Naive thymus-derived CD4-positive, alpha-beta T cell (primary cell): ENCODE data around the gene UBA1. TPM values are rescaled to one million over a fixed set of nuclear protein-coding genes. Genes with fewer than 3 reads are reported as not detected.
A peak's percentile ranks its signal among the peaks of the same experiment; 100 is the strongest.

Source experiments
- ATAC-seq: fragments of 150-1000 bp; cut with Tn5 transposase; 2 replicates; pipeline ENCODE4 v1.10.0; 2021; ENCODE audit warnings: mild to moderate bottlenecking, moderate library complexity
- CTCF ChIA-PET: fragments of 350-600 bp; sonication (Branson Sonifier 250); formaldehyde crosslinking; loops from one replicate; lab custom pipeline; 2021; ENCODE audit warnings: antibody characterized with exemption; lab: Charles Lee
- POLR2A ChIA-PET: fragments of 350-600 bp; sonication (Branson Sonifier 250); formaldehyde crosslinking; loops from one replicate; lab custom pipeline; 2021; ENCODE audit warnings: antibody characterized with exemption, inconsistent platforms; lab: Charles Lee
- DNase-seq, 9 donors: peaks; one replicate each; pipeline versions ENCODE4 v3.0.0 to v3.0.0-alpha.2; 2020 to 2022; ENCODE audit warnings: mixed read lengths in 1 of 9
- H3K27ac ChIP-seq: one replicate; pipeline ENCODE4 v1.7.0; 2013; ENCODE audit warnings: mild to moderate bottlenecking, low read depth, low read length, moderate library complexity
- H3K27me3 ChIP-seq, 2 donors: one replicate each; pipeline ENCODE4 v1.7.0; 2013; ENCODE audit warnings: low read length in 2 of 2, mild to moderate bottlenecking in 2 of 2, moderate library complexity in 2 of 2; ENCODE audit not compliant: control insufficient read depth in 2 of 2, insufficient read depth in 2 of 2
- H3K36me3 ChIP-seq, 3 experiments: 1 replicate in 2 of 3; 2 replicates in 1 of 3; pipeline ENCODE4 v1.7.0; 2013; ENCODE audit warnings: low read length in 3 of 3, mild to moderate bottlenecking in 3 of 3, moderate library complexity in 1 of 3; ENCODE audit not compliant: insufficient read depth in 3 of 3, control insufficient read depth in 2 of 3
- H3K4me1 ChIP-seq, 2 donors: one replicate each; pipeline ENCODE4 v1.7.0; 2013; ENCODE audit warnings: low read length in 2 of 2, mild to moderate bottlenecking in 2 of 2, moderate library complexity in 1 of 2; ENCODE audit not compliant: control insufficient read depth in 2 of 2, insufficient read depth in 2 of 2
- H3K4me3 ChIP-seq: 2 replicates; pipeline ENCODE4 v1.7.0; 2013; ENCODE audit warnings: mild to moderate bottlenecking, low read length
- H3K9me3 ChIP-seq, 3 experiments: 1 replicate in 2 of 3; 2 replicates in 1 of 3; pipeline ENCODE4 v1.7.0; 2013; ENCODE audit warnings: low read length in 3 of 3; ENCODE audit not compliant: control insufficient read depth in 2 of 3
- H3K27ac Mint-ChIP-seq, 9 donors: one replicate each; pipeline ENCODE4 v1.8.0; 2020 to 2022; ENCODE audit warnings: mixed read lengths in 9 of 9, mild to moderate bottlenecking in 8 of 9, moderate library complexity in 5 of 9, inconsistent platforms in 2 of 9
- H3K27me3 Mint-ChIP-seq, 5 donors: one replicate each; pipeline ENCODE4 v1.8.0; 2021 to 2022; ENCODE audit warnings: mixed read lengths in 5 of 5, mild to moderate bottlenecking in 1 of 5
- H3K36me3 Mint-ChIP-seq, 5 donors: one replicate each; pipeline ENCODE4 v1.8.0; 2020 to 2022; ENCODE audit warnings: mixed read lengths in 5 of 5, mild to moderate bottlenecking in 3 of 5, inconsistent platforms in 1 of 5
- H3K4me1 Mint-ChIP-seq, 7 donors: one replicate each; pipeline ENCODE4 v1.8.0; 2020 to 2022; ENCODE audit warnings: mixed read lengths in 7 of 7, mild to moderate bottlenecking in 3 of 7, inconsistent platforms in 1 of 7
- H3K4me3 Mint-ChIP-seq, 10 donors: one replicate each; pipeline ENCODE4 v1.8.0; 2020 to 2022; ENCODE audit warnings: mild to moderate bottlenecking in 10 of 10, mixed read lengths in 10 of 10, moderate library complexity in 6 of 10, inconsistent platforms in 2 of 10
- H3K9me3 Mint-ChIP-seq, 11 donors: one replicate each; pipeline ENCODE4 v1.8.0; 2020 to 2022; ENCODE audit warnings: mixed read lengths in 11 of 11, mild to moderate bottlenecking in 4 of 11, inconsistent platforms in 1 of 11, moderate library complexity in 1 of 11
- intact Hi-C, 2 donors: fragments of 100-400 bp; cut with micrococcal nuclease; formaldehyde crosslinking; loops; one replicate each; pipeline ENCODE4 v1.15.1; 2023
- polyA plus RNA-seq, 2 donors: library from polyadenylated mRNA; unstranded; fragments of 300-500 nt; fragmentation: Illumina TruSeq; gene quantifications; one replicate each; pipeline ENCODE4 v1.2.3, GENCODE V29; 2021
- total RNA-seq, 6 experiments: library from RNA in 5 of 6; stranded (reverse) in 5 of 6; gene quantifications; 1 replicate in 5 of 6; 2 replicates in 1 of 6; pipeline ENCODE4 v1.2.3 and lab custom pipeline; 2021 to 2026

The UBA1 gene
- total and polyA plus RNA-seq, 7 experiments from 2014 or later, result 98.0 to 187 (median 128) TPM

DNA sequence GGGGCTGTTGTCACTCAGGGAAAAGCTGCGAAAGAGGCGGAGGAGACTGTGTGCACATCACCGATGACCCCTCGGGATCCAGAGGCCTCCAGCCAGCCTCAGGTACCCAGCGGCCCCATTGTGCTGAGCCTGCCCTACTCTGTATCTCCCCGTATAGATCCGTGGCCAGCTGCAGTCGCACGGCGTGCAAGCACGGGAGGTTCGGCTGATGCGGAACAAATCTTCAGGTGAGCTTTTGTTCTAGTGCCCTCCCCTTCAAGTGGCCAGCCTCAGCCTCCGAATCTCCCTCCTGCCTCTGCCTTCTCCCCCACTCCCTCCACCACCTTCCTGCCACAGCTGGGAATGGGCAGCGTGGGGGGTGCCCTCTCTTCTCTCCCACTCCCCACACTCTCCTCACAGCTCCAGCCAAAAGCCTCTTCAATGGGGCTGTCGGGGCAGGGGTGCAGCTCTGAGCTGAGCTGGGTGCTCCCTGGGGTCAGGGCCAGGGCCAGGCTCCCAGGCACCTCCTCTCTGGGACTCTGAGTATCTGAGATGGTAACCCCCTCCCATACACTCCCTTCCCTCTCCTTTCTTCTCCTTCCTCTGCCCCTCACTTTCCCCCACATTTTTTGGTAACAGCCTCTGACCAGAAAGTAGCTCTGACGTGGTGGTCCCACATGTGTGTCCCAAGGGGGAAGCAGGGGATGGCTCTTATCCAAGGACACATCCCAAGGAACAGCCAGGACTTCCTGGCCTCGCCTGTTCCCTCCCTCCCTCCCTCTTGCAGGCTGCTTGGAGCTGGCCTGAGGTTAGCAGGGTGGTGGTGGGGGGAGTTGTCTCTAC, 20.4 kb upstream of the UBA1 start:
- no peak for DNase-seq
- Mint-ChIP-seq H3K4me1 (peaks cover 0 to 6% (median 3%) of the 10 kb centered on the region in 7 donors), H3K36me3 (peaks cover 0 to 8% (median 5%) of the 10 kb centered on the region in 5 donors), H3K27me3 (no peaks in the 10 kb centered on the region), H3K27ac (no peak overlapping the region), H3K4me3 (no peak overlapping the region), H3K9me3 (peaks cover 0 to 2% (median 0%) of the 10 kb centered on the region in 11 donors)
- Histone ChIP-seq H3K27me3 (no peaks in the 10 kb centered on the region), H3K36me3 (peaks cover 6 to 96% (median 7%) of the 10 kb centered on the region in 3 experiments), H3K9me3 (no peaks in the 10 kb centered on the region), H3K4me1 (no peaks in the 10 kb centered on the region), H3K27ac (no peak overlapping the region), H3K4me3 (no peak overlapping the region)
- POLR2A ChIA-PET, result no interaction called here
- CTCF ChIA-PET, result no interaction called here
- no peak for ATAC-seq
- intact Hi-C loops, result no loop called here

DNA sequence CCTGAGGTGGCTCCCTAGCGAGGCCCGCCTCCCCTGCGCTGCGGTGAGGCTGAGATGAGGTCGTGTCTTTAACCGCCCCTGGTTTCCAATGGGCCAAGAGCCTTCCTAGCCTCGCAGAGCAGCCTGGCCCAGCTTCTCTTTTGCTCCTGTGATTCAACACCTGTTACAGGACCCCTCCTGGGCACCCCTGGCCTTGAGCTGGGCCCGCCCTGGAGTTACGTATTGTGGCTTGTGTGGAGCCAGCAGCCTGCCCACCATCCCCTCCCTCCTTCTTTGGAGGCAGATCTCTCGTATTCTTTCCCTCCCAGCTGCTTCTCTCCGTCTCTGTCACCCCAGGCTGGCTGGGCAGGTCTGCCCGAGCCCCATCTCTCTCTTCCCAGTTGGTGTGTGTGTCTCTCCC, 19.3 kb upstream of the UBA1 start:
- Histone ChIP-seq H3K36me3 (peaks cover 6 to 100% (median 7%) of the 10 kb centered on the region in 3 experiments), H3K9me3 (no peaks in the 10 kb centered on the region), H3K27me3 (no peaks in the 10 kb centered on the region), H3K27ac (no peak overlapping the region), H3K4me1 (no peaks in the 10 kb centered on the region), H3K4me3 (no peak overlapping the region)
- Mint-ChIP-seq H3K27me3 (no peaks in the 10 kb centered on the region), H3K9me3 (peaks cover 0 to 2% (median 0%) of the 10 kb centered on the region in 11 donors), H3K36me3 (peaks cover 0 to 12% (median 6%) of the 10 kb centered on the region in 5 donors), H3K4me3 (no peak overlapping the region), H3K27ac (no peak overlapping the region), H3K4me1 (peaks cover 0 to 4% (median 0%) of the 10 kb centered on the region in 7 donors)
- POLR2A ChIA-PET, result no interaction called here
- ATAC-seq, result no peak
- CTCF ChIA-PET, result no interaction called here
- no peak for DNase-seq
- intact Hi-C loops, result no loop called here

DNA sequence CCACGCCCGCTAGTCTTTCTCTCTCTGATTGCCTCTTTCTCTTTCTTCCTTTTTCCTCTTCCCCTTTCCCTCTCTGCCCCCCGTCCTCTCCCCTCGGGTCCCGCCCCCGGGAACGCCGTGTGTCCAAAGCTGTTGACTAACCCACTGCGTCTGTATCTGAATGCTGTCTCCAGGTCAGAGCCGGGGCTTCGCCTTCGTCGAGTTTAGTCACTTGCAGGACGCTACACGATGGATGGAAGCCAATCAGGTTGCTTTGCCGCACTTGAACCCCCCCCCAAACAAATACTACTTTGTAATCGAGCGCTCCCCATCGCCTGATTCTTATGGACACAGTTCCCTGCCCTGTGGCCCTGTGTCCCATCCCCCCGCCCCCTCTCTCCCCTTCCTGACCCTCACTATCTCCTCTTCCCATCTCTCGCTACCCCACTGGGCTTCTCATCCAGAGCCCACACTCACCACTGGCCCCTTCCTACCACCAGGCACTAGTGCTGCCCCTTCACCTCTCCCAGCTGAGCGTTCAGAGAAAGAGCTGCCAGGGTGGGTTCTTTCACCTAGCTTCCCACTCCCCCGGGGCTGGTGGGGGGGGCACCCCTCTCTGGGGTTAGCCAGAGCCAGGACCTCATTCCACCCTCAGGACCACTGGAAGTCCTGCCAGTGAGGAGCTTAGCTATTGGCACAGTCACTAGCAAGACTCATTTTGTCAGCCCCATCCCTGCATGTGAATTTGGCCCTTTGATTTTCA, 18.6 kb upstream of the UBA1 start:
- no peak overlapping the region for H3K27ac ChIP-seq
- H3K4me3 ChIP-seq, result no peak overlapping the region
- H3K9me3 Mint-ChIP-seq, result peaks cover 0 to 2% (median 0%) of the 10 kb centered on the region in 11 donors
- ChIA-PET POLR2A (no interaction called here), CTCF (no interaction called here)
- H3K27me3 ChIP-seq, result no peaks in the 10 kb centered on the region
- peaks cover 0 to 4% (median 0%) of the 10 kb centered on the region in 7 donors for H3K4me1 Mint-ChIP-seq
- H3K9me3 ChIP-seq, result no peaks in the 10 kb centered on the region
- H3K36me3 Mint-ChIP-seq, result peaks cover 0 to 12% (median 7%) of the 10 kb centered on the region in 5 donors
- peaks cover 5 to 100% (median 6%) of the 10 kb centered on the region in 3 experiments for H3K36me3 ChIP-seq
- no peaks in the 10 kb centered on the region for H3K4me1 ChIP-seq
- peak overlapping the region in 1 of 9 donors; percentile 72 for H3K27ac Mint-ChIP-seq
- ATAC-seq, result no peak
- H3K4me3 Mint-ChIP-seq, result no peak overlapping the region
- H3K27me3 Mint-ChIP-seq, result no peaks in the 10 kb centered on the region
- DNase-seq, result no peak
- intact Hi-C loops, result no loop called here

DNA sequence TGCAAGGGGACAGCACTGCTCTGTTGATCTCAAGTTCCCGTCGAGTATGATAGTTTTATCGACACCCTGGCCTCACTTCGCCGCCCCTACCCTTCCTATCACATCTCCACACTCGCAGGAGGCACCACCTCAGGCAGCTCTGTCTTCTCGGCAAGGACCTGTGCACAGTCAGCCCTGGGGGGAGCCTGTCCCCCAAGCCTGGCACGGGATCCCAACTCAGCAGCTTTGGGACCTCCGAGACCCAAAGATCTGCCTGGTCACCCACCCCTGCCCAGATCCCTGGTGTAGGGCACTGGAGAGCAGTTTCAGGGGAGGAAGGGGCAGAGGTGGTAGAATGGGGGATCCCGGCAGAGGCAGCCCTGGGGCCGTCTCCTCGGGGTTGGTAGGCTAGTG, 18.0 kb upstream of the UBA1 start:
- POLR2A ChIA-PET, result no interaction called here
- H3K4me1 ChIP-seq, result no peaks in the 10 kb centered on the region
- Mint-ChIP-seq H3K4me3 (no peak overlapping the region), H3K27me3 (no peaks in the 10 kb centered on the region), H3K36me3 (peaks cover 0 to 12% (median 8%) of the 10 kb centered on the region in 5 donors), H3K4me1 (peaks cover 0 to 4% (median 0%) of the 10 kb centered on the region in 7 donors), H3K27ac (peak overlapping the region in 1 of 9 donors; percentile 72), H3K9me3 (no peaks in the 10 kb centered on the region)
- no peaks in the 10 kb centered on the region for H3K27me3 ChIP-seq
- no peak overlapping the region for H3K27ac ChIP-seq
- intact Hi-C loops, result no loop called here
- peaks cover 0 to 94% (median 6%) of the 10 kb centered on the region in 3 experiments for H3K36me3 ChIP-seq
- CTCF ChIA-PET, result no interaction called here
- H3K9me3 ChIP-seq, result no peaks in the 10 kb centered on the region
- ATAC-seq (no peak), DNase-seq (no peak)
- no peak overlapping the region for H3K4me3 ChIP-seq

DNA sequence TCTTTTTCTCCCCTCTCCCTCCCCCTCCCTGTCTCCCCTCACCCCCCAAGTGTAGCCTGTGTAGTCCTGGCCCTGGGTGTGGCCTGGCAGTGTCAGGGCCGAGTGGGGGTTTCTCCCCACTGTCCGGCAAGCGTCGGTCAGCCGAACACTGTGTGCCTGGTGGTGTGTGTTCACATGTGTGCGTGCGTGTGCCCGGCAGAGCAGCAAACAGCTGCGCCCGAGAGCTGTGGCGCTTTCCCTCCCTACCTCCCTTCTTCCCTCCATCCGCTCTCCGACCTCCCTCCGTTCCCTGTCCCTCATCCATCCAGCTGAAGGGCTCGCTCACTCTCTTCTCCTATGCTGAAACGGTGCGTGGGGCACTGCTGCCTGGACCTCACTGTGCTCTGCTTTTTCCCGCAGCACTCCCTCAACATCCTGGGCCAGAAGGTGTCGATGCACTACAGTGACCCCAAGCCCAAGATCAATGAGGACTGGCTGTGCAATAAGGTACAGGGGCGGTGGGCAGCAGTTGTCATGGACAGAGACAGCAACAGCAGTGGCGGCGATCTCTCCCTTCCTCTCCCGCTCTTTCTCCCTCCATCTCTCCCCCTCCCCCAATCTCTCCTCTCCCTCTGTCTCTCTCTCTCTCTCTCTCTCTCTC, 17.4 kb upstream of the UBA1 start:
- Histone ChIP-seq H3K27ac (no peak overlapping the region), H3K27me3 (no peaks in the 10 kb centered on the region), H3K36me3 (peaks cover 0 to 92% (median 6%) of the 10 kb centered on the region in 3 experiments), H3K4me1 (no peaks in the 10 kb centered on the region), H3K4me3 (no peak overlapping the region), H3K9me3 (no peaks in the 10 kb centered on the region)
- H3K27me3 Mint-ChIP-seq, result no peaks in the 10 kb centered on the region
- peak overlapping the region in 1 of 9 donors; percentile 42 for H3K27ac Mint-ChIP-seq
- DNase-seq (no peak), ATAC-seq (no peak)
- H3K9me3 Mint-ChIP-seq, result no peaks in the 10 kb centered on the region
- H3K36me3 Mint-ChIP-seq, result peaks cover 0 to 12% (median 10%) of the 10 kb centered on the region in 5 donors
- POLR2A ChIA-PET, result no interaction called here
- CTCF ChIA-PET, result no interaction called here
- peaks cover 0 to 4% (median 0%) of the 10 kb centered on the region in 7 donors for H3K4me1 Mint-ChIP-seq
- intact Hi-C loops, result no loop called here
- H3K4me3 Mint-ChIP-seq, result no peak overlapping the region

DNA sequence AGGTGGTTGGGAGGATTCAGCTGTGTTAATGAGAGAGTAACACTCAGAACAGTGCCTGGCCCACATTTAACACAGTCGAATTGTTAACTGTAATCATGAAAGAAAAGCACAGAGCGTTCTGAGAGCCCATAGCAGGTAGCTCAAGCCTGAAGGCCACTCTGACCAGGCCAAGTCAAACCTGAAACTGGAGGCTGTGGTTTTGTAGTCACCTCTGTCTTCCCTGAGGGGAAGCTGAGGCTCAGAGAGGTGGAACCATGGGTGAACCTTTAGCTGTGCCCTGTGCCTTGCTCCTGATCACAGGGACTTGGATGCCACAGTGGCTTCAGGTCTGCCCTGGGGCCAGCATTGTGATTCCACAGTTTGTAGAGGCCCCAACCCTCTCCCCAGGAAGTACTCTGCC, 16.6 kb upstream of the UBA1 start:
- no peak overlapping the region for H3K27ac ChIP-seq
- Mint-ChIP-seq H3K4me1 (peaks cover 0 to 3% (median 0%) of the 10 kb centered on the region in 7 donors), H3K9me3 (no peaks in the 10 kb centered on the region), H3K36me3 (peaks cover 0 to 16% (median 7%) of the 10 kb centered on the region in 5 donors), H3K4me3 (no peak overlapping the region), H3K27me3 (no peaks in the 10 kb centered on the region), H3K27ac (peak overlapping the region in 1 of 9 donors; percentile 42)
- H3K9me3 ChIP-seq, result no peaks in the 10 kb centered on the region
- POLR2A ChIA-PET, result interaction anchor here (0.6 kb wide), 1 partner anchor 145 kb away, joined by 3 read pairs; no protein-coding TSS in a partner anchor
- no peaks in the 10 kb centered on the region for H3K4me1 ChIP-seq
- H3K4me3 ChIP-seq, result no peak overlapping the region
- DNase-seq, result no peak
- ATAC-seq, result no peak
- CTCF ChIA-PET, result no interaction called here
- intact Hi-C loops, result no loop called here
- H3K36me3 ChIP-seq, result peaks cover 0 to 92% (median 6%) of the 10 kb centered on the region in 3 experiments
- no peaks in the 10 kb centered on the region for H3K27me3 ChIP-seq
